ENCODE results near the gene AGO1. TPM values are rescaled to one million over a fixed set of nuclear protein-coding genes. Genes with fewer than 3 reads are reported as not detected.

The AGO1 gene
- total RNA-seq, 1 donor, result 20.3 TPM

DNA sequence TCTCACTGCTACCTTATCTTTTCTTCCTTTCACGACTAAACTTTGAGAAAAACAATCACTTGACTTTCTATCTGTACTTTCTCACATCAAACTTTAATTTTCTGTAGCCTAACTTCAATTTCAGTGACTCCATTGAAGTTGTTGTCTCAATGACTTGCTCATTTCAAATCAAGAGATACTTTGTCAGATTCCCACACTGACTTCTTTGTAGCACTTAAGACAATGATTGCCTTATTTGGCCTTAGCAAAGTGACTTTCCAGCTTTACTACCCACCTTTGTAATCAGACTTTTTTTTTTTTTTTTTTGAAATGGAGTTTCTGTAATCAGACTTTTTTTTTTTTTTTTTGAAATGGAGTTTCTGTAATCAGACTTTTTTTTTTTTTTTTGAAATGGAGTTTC, 38.2 kb upstream of the AGO1 start:
- no peak overlapping the region for H3K4me3 ChIP-seq (ENCODE audit: low read depth, low read length)
- TF ChIP-seq, protein P1, sequence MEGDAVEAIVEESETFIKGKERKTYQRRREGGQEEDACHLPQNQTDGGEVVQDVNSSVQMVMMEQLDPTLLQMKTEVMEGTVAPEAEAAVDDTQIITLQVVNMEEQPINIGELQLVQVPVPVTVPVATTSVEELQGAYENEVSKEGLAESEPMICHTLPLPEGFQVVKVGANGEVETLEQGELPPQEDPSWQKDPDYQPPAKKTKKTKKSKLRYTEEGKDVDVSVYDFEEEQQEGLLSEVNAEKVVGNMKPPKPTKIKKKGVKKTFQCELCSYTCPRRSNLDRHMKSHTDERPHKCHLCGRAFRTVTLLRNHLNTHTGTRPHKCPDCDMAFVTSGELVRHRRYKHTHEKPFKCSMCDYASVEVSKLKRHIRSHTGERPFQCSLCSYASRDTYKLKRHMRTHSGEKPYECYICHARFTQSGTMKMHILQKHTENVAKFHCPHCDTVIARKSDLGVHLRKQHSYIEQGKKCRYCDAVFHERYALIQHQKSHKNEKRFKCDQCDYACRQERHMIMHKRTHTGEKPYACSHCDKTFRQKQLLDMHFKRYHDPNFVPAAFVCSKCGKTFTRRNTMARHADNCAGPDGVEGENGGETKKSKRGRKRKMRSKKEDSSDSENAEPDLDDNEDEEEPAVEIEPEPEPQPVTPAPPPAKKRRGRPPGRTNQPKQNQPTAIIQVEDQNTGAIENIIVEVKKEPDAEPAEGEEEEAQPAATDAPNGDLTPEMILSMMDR (IDR thresholded peaks at IDR 0.05; ENCODE audit: insufficient read depth, low read length), result no peak
- DNase-seq (ENCODE audit: low read depth), result no peak

DNA sequence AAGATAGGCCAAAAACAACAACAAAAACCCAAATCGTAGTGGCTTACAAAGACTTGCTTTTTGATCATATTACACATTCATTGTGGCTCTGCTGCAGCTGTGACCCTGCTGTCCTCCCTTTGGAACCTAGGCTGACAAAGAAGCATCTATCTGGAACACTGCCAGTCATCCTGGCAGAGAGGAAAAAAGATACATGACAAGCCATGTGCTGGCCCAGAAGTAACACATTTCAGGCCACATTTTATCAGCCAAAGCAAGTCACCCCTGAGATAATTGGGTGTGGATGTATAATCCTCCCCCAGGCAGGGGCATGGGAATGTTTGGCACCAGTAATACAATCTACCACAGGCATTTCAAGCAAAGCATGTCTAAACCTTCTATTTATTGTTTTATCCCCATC, 37.2 kb upstream of the AGO1 start:
- H3K4me3 ChIP-seq (ENCODE audit: low read depth, low read length), result no peak overlapping the region
- peak; percentile 75 for DNase-seq (ENCODE audit: low read depth)
- TF ChIP-seq, protein P1 (IDR thresholded peaks at IDR 0.05; ENCODE audit: insufficient read depth, low read length), result no peak

DNA sequence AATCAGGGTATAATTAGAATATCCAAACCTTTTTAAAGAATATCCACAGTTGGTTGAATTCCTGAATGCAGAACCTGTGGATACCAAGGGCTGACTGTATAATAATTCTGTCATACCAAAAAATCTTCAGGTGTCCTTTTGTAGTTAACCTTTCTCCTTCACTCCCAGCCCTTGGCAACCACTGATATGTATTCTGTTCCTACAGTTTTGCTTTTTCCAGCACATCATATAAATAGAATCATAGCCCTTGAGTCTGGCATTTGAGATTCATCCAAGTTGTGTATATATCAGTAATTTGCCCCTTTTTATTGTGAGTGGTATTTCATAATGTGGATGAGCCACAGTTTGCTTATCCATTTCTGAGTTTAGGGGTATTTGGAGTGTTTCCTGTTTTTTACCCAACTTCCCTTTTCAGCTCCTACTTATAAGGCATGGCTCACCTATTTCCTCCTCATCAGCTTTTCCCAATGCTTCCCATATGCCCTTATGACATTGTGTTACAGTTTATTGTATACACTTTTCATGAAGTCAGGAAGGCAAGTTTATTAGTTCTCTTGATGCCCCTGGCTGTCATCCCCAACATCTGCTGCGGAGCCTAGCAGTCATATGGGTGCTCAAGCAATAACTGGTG, 35.0 kb upstream of the AGO1 start:
- DNase-seq (ENCODE audit: low read depth), result no peak
- H3K4me3 ChIP-seq (ENCODE audit: low read depth, low read length), result no peak overlapping the region
- TF ChIP-seq, protein P1 (IDR thresholded peaks at IDR 0.05; ENCODE audit: insufficient read depth, low read length), result no peak

DNA sequence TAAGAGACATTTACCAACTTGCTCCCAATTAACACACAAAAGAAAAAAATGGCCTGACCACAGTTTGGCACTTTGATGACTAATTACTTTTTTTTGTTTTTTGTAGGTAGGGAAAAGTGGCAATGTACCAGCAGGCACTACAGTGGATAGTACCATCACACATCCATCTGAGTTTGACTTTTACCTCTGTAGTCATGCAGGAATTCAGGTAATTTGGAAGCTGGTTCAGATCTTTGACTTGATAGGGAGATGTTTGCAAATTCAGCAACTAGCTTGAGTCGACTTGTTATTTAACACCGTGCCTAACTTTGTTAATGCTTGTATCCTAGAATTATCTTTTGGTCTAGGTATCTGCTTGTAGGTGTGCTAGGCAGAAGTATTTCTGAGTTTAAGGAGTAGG, 33.0 kb upstream of the AGO1 start:
- DNase-seq (ENCODE audit: low read depth), result no peak
- no peak overlapping the region for H3K4me3 ChIP-seq (ENCODE audit: low read depth, low read length)
- TF ChIP-seq, protein P1 (IDR thresholded peaks at IDR 0.05; ENCODE audit: insufficient read depth, low read length), result no peak

DNA sequence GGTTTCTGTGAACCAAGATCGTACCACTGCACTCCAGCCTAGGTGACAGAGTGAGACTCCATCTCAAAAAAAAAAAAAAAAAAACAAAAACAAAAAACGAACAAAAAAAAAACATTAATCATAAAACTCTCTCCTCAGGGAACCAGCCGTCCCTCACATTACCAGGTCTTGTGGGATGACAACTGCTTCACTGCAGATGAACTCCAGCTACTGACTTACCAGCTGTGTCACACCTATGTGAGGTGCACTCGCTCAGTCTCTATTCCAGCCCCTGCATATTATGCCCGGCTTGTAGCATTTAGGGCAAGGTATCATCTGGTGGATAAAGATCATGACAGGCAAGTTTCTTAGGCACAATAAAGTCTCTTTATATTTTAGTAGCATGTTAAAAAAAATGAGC, 32.3 kb upstream of the AGO1 start:
- H3K4me3 ChIP-seq (ENCODE audit: low read depth, low read length), result no peak overlapping the region
- TF ChIP-seq, protein P1 (IDR thresholded peaks at IDR 0.05; ENCODE audit: insufficient read depth, low read length), result no peak
- no peak for DNase-seq (ENCODE audit: low read depth)

DNA sequence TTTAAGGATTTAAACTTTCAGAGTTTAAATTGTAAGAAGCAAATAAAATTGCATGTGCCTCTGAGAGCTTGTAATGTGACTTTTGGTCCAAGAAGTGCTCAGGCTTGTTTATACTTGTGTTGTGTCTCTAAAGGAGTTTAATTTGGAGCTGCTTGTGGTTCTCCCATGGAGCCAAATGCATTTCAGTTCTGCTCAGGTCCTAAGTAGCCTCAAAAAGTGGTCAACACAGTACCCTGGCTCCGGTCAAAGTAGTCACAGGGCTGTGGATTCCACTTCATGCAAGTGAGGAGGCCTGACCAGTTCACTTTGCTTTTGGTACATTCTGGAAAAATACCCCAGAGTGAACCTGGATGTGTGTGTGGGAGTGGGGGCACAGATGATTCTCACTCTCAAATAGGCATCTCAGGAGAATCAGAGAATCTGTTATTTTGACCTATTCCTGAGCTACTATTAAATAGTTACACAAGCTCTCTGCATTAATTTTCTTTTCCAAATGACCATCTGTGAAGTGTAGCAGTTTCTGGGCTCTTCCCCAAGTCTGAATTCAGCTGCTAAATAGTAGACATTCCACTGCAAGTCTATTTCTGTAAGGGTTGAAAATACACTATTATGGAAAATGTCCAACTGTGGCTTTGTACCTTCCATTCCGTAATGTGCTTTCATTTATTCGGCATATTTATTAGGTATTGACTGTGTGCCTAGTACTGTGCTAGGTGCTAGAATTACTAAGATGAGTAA, 31.7 kb upstream of the AGO1 start:
- DNase-seq (ENCODE audit: low read depth), result peak; percentile 90
- H3K4me3 ChIP-seq (ENCODE audit: low read depth, low read length), result no peak overlapping the region
- TF ChIP-seq, protein P1 (IDR thresholded peaks at IDR 0.05; ENCODE audit: insufficient read depth, low read length), result no peak
